Measurements from ENCODE around the gene CEACAM19. TPM values are rescaled to one million over a fixed set of nuclear protein-coding genes. Genes with fewer than 3 reads are reported as not detected.
"Not testable (repeated sequence)": the region's sequence is repeated elsewhere in the genome, so short reads cannot be mapped to it uniquely, and the experiment has no call there.

The CEACAM19 gene
- polyA plus RNA-seq, 4 donors: 4.3 to 53.0 (median 21.6) TPM

GRCh38 chr19:44714597-44715169 lies 43.4 kb downstream of the CEACAM19 start:
- Histone ChIP-seq H3K4me3 (ENCODE audit: low read depth in 1 of 3, low read length in 3 of 3) (no peak overlapping the region), H3K27me3 (ENCODE audit: control insufficient read depth in 3 of 3, insufficient read depth in 3 of 3, low read length in 3 of 3) (no peaks in the 10 kb centered on the region), H3K36me3 (ENCODE audit: control insufficient read depth in 3 of 3, insufficient read depth in 2 of 3, low read depth in 1 of 3, low read length in 3 of 3) (peaks cover 0 to 11% (median 0%) of the 10 kb centered on the region in 3 donors), H3K4me1 (ENCODE audit: control insufficient read depth in 3 of 3, insufficient read depth in 2 of 3, low read depth in 1 of 3, low read length in 2 of 3) (peaks cover 0 to 15% (median 3%) of the 10 kb centered on the region in 3 donors), H3K27ac (ENCODE audit: low read depth in 1 of 3, low read length in 2 of 3) (no peak overlapping the region), H3K9me3 (ENCODE audit: control insufficient read depth in 2 of 2, insufficient read depth in 1 of 2, low read depth in 1 of 2, low read length in 1 of 2) (peaks cover 0 to 14% of the 10 kb centered on the region in 2 donors)
- FAIRE-seq (no peak), DNase-seq (no peak)
- 48 to 50% (median 49%) methylated on average over 2 of the region's 2 CpGs for WGBS, 3 donors

- FAIRE-seq (no peak), DNase-seq (no peak)
- Histone ChIP-seq H3K27me3 (ENCODE audit: control insufficient read depth in 3 of 3, insufficient read depth in 3 of 3, low read length in 3 of 3) (no peaks in the 10 kb centered on the region), H3K27ac (ENCODE audit: low read depth in 1 of 3, low read length in 2 of 3) (no peak overlapping the region), H3K4me1 (ENCODE audit: control insufficient read depth in 3 of 3, insufficient read depth in 2 of 3, low read depth in 1 of 3, low read length in 2 of 3) (peaks cover 0 to 24% (median 3%) of the 10 kb centered on the region in 3 donors), H3K4me3 (ENCODE audit: low read depth in 1 of 3, low read length in 3 of 3) (no peak overlapping the region), H3K36me3 (ENCODE audit: control insufficient read depth in 3 of 3, insufficient read depth in 2 of 3, low read depth in 1 of 3, low read length in 3 of 3) (peaks cover 0 to 13% (median 0%) of the 10 kb centered on the region in 3 donors), H3K9me3 (ENCODE audit: control insufficient read depth in 2 of 2, insufficient read depth in 1 of 2, low read depth in 1 of 2, low read length in 1 of 2) (peaks cover 0 to 14% of the 10 kb centered on the region in 2 donors)
- WGBS, 3 donors: 87 to 93% (median 90%) methylated on average over 6 of the region's 6 CpGs
These were observed 46.3 kb downstream of the CEACAM19 start for GRCh38 chr19:44717603-44718002.

- Histone ChIP-seq H3K27ac (ENCODE audit: low read depth in 1 of 3, low read length in 2 of 3) (peak overlapping the region in 2 of 3 donors; percentile 53 to 76), H3K9me3 (ENCODE audit: control insufficient read depth in 2 of 2, insufficient read depth in 1 of 2, low read depth in 1 of 2, low read length in 1 of 2) (peaks cover 0 to 14% of the 10 kb centered on the region in 2 donors), H3K36me3 (ENCODE audit: control insufficient read depth in 3 of 3, insufficient read depth in 2 of 3, low read depth in 1 of 3, low read length in 3 of 3) (peaks cover 0 to 13% (median 0%) of the 10 kb centered on the region in 3 donors), H3K4me1 (ENCODE audit: control insufficient read depth in 3 of 3, insufficient read depth in 2 of 3, low read depth in 1 of 3, low read length in 2 of 3) (peaks cover 0 to 30% (median 3%) of the 10 kb centered on the region in 3 donors), H3K27me3 (ENCODE audit: control insufficient read depth in 3 of 3, insufficient read depth in 3 of 3, low read length in 3 of 3) (no peaks in the 10 kb centered on the region), H3K4me3 (ENCODE audit: low read depth in 1 of 3, low read length in 3 of 3) (no peak overlapping the region)
- peak; percentile 74 to 84 for DNase-seq
- WGBS, 3 donors: 17 to 34% (median 33%) methylated on average over 11 of the region's 11 CpGs
- FAIRE-seq: no peak
These were observed 47.4 kb downstream of the CEACAM19 start for GRCh38 chr19:44718441-44719261.

GRCh38 chr19:44719262-44719701 lies 48.0 kb downstream of the CEACAM19 start:
- FAIRE-seq: no peak
- Histone ChIP-seq H3K27me3 (ENCODE audit: control insufficient read depth in 3 of 3, insufficient read depth in 3 of 3, low read length in 3 of 3) (no peaks in the 10 kb centered on the region), H3K27ac (ENCODE audit: low read depth in 1 of 3, low read length in 2 of 3) (no peak overlapping the region), H3K4me3 (ENCODE audit: low read depth in 1 of 3, low read length in 3 of 3) (no peak overlapping the region), H3K36me3 (ENCODE audit: control insufficient read depth in 3 of 3, insufficient read depth in 2 of 3, low read depth in 1 of 3, low read length in 3 of 3) (peaks cover 0 to 13% (median 0%) of the 10 kb centered on the region in 3 donors), H3K4me1 (ENCODE audit: control insufficient read depth in 3 of 3, insufficient read depth in 2 of 3, low read depth in 1 of 3, low read length in 2 of 3) (peaks cover 0 to 36% (median 3%) of the 10 kb centered on the region in 3 donors), H3K9me3 (ENCODE audit: control insufficient read depth in 2 of 2, insufficient read depth in 1 of 2, low read depth in 1 of 2, low read length in 1 of 2) (peaks cover 0 to 14% of the 10 kb centered on the region in 2 donors)
- no peak for DNase-seq
- WGBS, 3 donors: 66 to 80% (median 68%) methylated on average over 8 of the region's 8 CpGs

GRCh38 chr19:44720396-44720795 lies 49.1 kb downstream of the CEACAM19 start:
- FAIRE-seq; H3K27ac ChIP-seq (ENCODE audit: low read depth in 1 of 3, low read length in 2 of 3); DNase-seq; H3K9me3 ChIP-seq (ENCODE audit: control insufficient read depth in 2 of 2, insufficient read depth in 1 of 2, low read depth in 1 of 2, low read length in 1 of 2); H3K4me3 ChIP-seq (ENCODE audit: low read depth in 1 of 3, low read length in 3 of 3); H3K36me3 ChIP-seq (ENCODE audit: control insufficient read depth in 3 of 3, insufficient read depth in 2 of 3, low read depth in 1 of 3, low read length in 3 of 3); H3K27me3 ChIP-seq (ENCODE audit: control insufficient read depth in 3 of 3, insufficient read depth in 3 of 3, low read length in 3 of 3): not testable (repeated sequence)
- H3K4me1 ChIP-seq (ENCODE audit: control insufficient read depth in 3 of 3, insufficient read depth in 2 of 3, low read depth in 1 of 3, low read length in 2 of 3): peaks cover under 1 to 46% (median 3%) of the 10 kb centered on the region in 3 donors
- WGBS, 3 donors: 87 to 92% (median 89%) methylated on average over 9 of the region's 9 CpGs

- H3K4me1 ChIP-seq (ENCODE audit: control insufficient read depth in 3 of 3, insufficient read depth in 2 of 3, low read depth in 1 of 3, low read length in 2 of 3): peaks cover 2 to 51% (median 3%) of the 10 kb centered on the region in 3 donors
- H3K36me3 ChIP-seq (ENCODE audit: control insufficient read depth in 3 of 3, insufficient read depth in 2 of 3, low read depth in 1 of 3, low read length in 3 of 3): peaks cover 0 to 6% (median 0%) of the 10 kb centered on the region in 3 donors
- no peak overlapping the region for H3K4me3 ChIP-seq (ENCODE audit: low read depth in 1 of 3, low read length in 3 of 3)
- H3K9me3 ChIP-seq (ENCODE audit: control insufficient read depth in 2 of 2, insufficient read depth in 1 of 2, low read depth in 1 of 2, low read length in 1 of 2): peaks cover 0 to under 1% of the 10 kb centered on the region in 2 donors
- WGBS, 3 donors: 72 to 92% (median 87%) methylated on average over 6 of the region's 6 CpGs
- no peak for DNase-seq
- H3K27me3 ChIP-seq (ENCODE audit: control insufficient read depth in 3 of 3, insufficient read depth in 3 of 3, low read length in 3 of 3): no peaks in the 10 kb centered on the region
- H3K27ac ChIP-seq (ENCODE audit: low read depth in 1 of 3, low read length in 2 of 3): no peak overlapping the region
- no peak for FAIRE-seq
These were observed 49.7 kb downstream of the CEACAM19 start for GRCh38 chr19:44720945-44721344.

GRCh38 chr19:44721369-44721768 lies 50.1 kb downstream of the CEACAM19 start:
- not testable (repeated sequence) for H3K36me3 ChIP-seq (ENCODE audit: control insufficient read depth in 3 of 3, insufficient read depth in 2 of 3, low read depth in 1 of 3, low read length in 3 of 3); H3K4me3 ChIP-seq (ENCODE audit: low read depth in 1 of 3, low read length in 3 of 3); H3K27ac ChIP-seq (ENCODE audit: low read depth in 1 of 3, low read length in 2 of 3); DNase-seq; H3K9me3 ChIP-seq (ENCODE audit: control insufficient read depth in 2 of 2, insufficient read depth in 1 of 2, low read depth in 1 of 2, low read length in 1 of 2); H3K27me3 ChIP-seq (ENCODE audit: control insufficient read depth in 3 of 3, insufficient read depth in 3 of 3, low read length in 3 of 3); FAIRE-seq
- peaks cover 2 to 55% (median 3%) of the 10 kb centered on the region in 3 donors for H3K4me1 ChIP-seq (ENCODE audit: control insufficient read depth in 3 of 3, insufficient read depth in 2 of 3, low read depth in 1 of 3, low read length in 2 of 3)
- 83 to 88% (median 86%) methylated on average over 5 of the region's 5 CpGs for WGBS, 3 donors
